HEK293 (cell line): ENCODE results near the gene TRIM75.

Experiments
- CTCF ChIA-PET: fragments of 350-600 bp; formaldehyde crosslinking; extraction: SDS; loops from one replicate; lab custom pipeline; 2021; ENCODE audit warnings: antibody characterized with exemption; lab: Yijun Ruan, JAX
- POLR2A ChIA-PET: fragments of 300-600 bp; formaldehyde crosslinking; extraction: SDS; loops from one replicate; lab custom pipeline; 2020; ENCODE audit warnings: antibody characterized with exemption, inconsistent platforms; lab: Yijun Ruan, JAX
- H3K27ac ChIP-seq: fragments of 200-500 bp; sonication (Bioruptor generic); 2 replicates; pipeline ENCODE4 v1.5.1; 2014; ENCODE audit warnings: low read depth, low read length, control low read depth, inconsistent platforms; ENCODE audit errors: extremely low read depth
- H3K36me3 ChIP-seq, 2 experiments: fragments of 200-500 bp in 1 of 2; sonication (Bioruptor generic) in 1 of 2; 1 replicate in 1 of 2; 2 replicates in 1 of 2; pipeline ENCODE4 v1.5.1; 2014 to 2017; ENCODE audit warnings: inconsistent platforms in 2 of 2, low read length in 2 of 2; ENCODE audit not compliant: control insufficient read depth in 2 of 2, insufficient read depth in 1 of 2
- H3K4me1 ChIP-seq: fragments of 200-500 bp; sonication (Bioruptor generic); 2 replicates; pipeline ENCODE4 v1.5.1; 2014; ENCODE audit warnings: mild to moderate bottlenecking, low read length, inconsistent platforms; ENCODE audit not compliant: control insufficient read depth, insufficient read depth
- H3K4me3 ChIP-seq: 2 replicates; pipeline ENCODE4 v1.5.1; 2011; ENCODE audit warnings: low read depth, mild to moderate bottlenecking, control low read depth, low read length, moderate library complexity
- H3K9me3 ChIP-seq: fragments of 200-500 bp; sonication (Bioruptor generic); 2 replicates; pipeline ENCODE4 v1.5.1; 2014; ENCODE audit warnings: low read depth, low read length, inconsistent platforms; ENCODE audit not compliant: control insufficient read depth, insufficient read depth
- SALL2 ChIP-seq: fragments of 450-650 bp; formaldehyde crosslinking; IDR thresholded peaks from 2 replicates; pipeline ENCODE4 v1.5.0; 2017; ENCODE audit warnings: missing biosample characterization, mild to moderate bottlenecking, missing genetic modification characterization, borderline replicate concordance
- ZFP69B ChIP-seq: fragments of 450-650 bp; formaldehyde crosslinking; IDR thresholded peaks from 2 replicates; pipeline ENCODE4 v1.5.1; 2016; ENCODE audit warnings: missing biosample characterization, missing genetic modification characterization
- ZNF133 ChIP-seq: fragments of 450-650 bp; formaldehyde crosslinking; IDR thresholded peaks from 2 replicates; pipeline ENCODE4 v1.5.1; 2016; ENCODE audit warnings: missing biosample characterization, missing genetic modification characterization
- ZNF221 ChIP-seq: fragments of 450-650 bp; formaldehyde crosslinking; IDR thresholded peaks from 2 replicates; pipeline ENCODE4 v1.5.1; 2017; ENCODE audit warnings: missing biosample characterization, missing genetic modification characterization, borderline replicate concordance
- ZNF223 ChIP-seq: fragments of 450-650 bp; formaldehyde crosslinking; IDR thresholded peaks from 2 replicates; pipeline ENCODE4 v1.5.1; 2016; ENCODE audit warnings: missing biosample characterization, missing genetic modification characterization
- ZNF266 ChIP-seq: fragments of 450-650 bp; formaldehyde crosslinking; IDR thresholded peaks from 2 replicates; pipeline ENCODE4 v1.5.1; 2016; ENCODE audit warnings: missing biosample characterization, missing genetic modification characterization, low read depth
- ZNF274 ChIP-seq, 2 experiments: fragments of 200-500 bp in 1 of 2; fragments of 450-650 bp in 1 of 2; sonication (Bioruptor generic) in 1 of 2; formaldehyde crosslinking in 1 of 2; IDR thresholded peaks; 2 replicates each; pipeline versions ENCODE4 v1.5.1 to v1.6.1; 2014 to 2016; ENCODE audit warnings: borderline replicate concordance in 1 of 2, inconsistent platforms in 1 of 2, low read length in 1 of 2, missing biosample characterization in 1 of 2, missing genetic modification characterization in 1 of 2
- ZNF292 ChIP-seq: fragments of 450-650 bp; formaldehyde crosslinking; IDR thresholded peaks from 2 replicates; pipeline ENCODE4 v1.5.1; 2016; ENCODE audit warnings: low read depth, missing biosample characterization, missing genetic modification characterization, borderline replicate concordance
- ZNF311 ChIP-seq: fragments of 450-650 bp; formaldehyde crosslinking; IDR thresholded peaks from 2 replicates; pipeline ENCODE4 v1.5.1; 2017; ENCODE audit warnings: missing biosample characterization, missing genetic modification characterization, borderline replicate concordance
- ZNF37A ChIP-seq: fragments of 450-650 bp; IDR thresholded peaks from 2 replicates; pipeline ENCODE4 v1.5.1; 2018; ENCODE audit warnings: missing biosample characterization, missing genetic modification characterization
- ZNF394 ChIP-seq: fragments of 450-650 bp; formaldehyde crosslinking; IDR thresholded peaks from 2 replicates; pipeline ENCODE4 v1.5.1; 2016; ENCODE audit warnings: missing biosample characterization, missing genetic modification characterization, mild to moderate bottlenecking, moderate library complexity, borderline replicate concordance
- ZNF521 ChIP-seq: fragments of 450-650 bp; formaldehyde crosslinking; IDR thresholded peaks from 2 replicates; pipeline ENCODE4 v1.5.1; 2017; ENCODE audit warnings: missing biosample characterization, mild to moderate bottlenecking, missing genetic modification characterization
- ZNF621 ChIP-seq: fragments of 450-650 bp; formaldehyde crosslinking; IDR thresholded peaks from 2 replicates; pipeline ENCODE4 v1.5.1; 2017; ENCODE audit warnings: missing biosample characterization, missing genetic modification characterization
- ZNF664 ChIP-seq: fragments of 450-650 bp; formaldehyde crosslinking; IDR thresholded peaks from 2 replicates; pipeline ENCODE4 v1.5.1; 2016; ENCODE audit warnings: missing biosample characterization, missing genetic modification characterization
- ZNF768 ChIP-seq: fragments of 450-650 bp; formaldehyde crosslinking; IDR thresholded peaks from 2 replicates; pipeline ENCODE4 v1.5.1; 2018; ENCODE audit warnings: missing biosample characterization, mild to moderate bottlenecking, missing genetic modification characterization
- TF ChIP-seq, protein P1 (sequence below): fragments of 450-650 bp; formaldehyde crosslinking; IDR thresholded peaks from 2 replicates; pipeline ENCODE4 v1.5.1; 2016; ENCODE audit warnings: missing biosample characterization, missing genetic modification characterization
- TF ChIP-seq, protein P2 (sequence below): fragments of 450-650 bp; formaldehyde crosslinking; IDR thresholded peaks from 2 replicates; pipeline ENCODE4 v1.5.1; 2016; ENCODE audit warnings: missing biosample characterization, missing genetic modification characterization
- TF ChIP-seq, protein P3 (sequence below): fragments of 450-650 bp; formaldehyde crosslinking; IDR thresholded peaks from 2 replicates; pipeline ENCODE4 v1.5.1; 2016; ENCODE audit warnings: missing biosample characterization, missing genetic modification characterization
- TF ChIP-seq, protein P4 (sequence below): fragments of 450-650 bp; formaldehyde crosslinking; IDR thresholded peaks from 2 replicates; pipeline ENCODE4 v1.5.1; 2016; ENCODE audit warnings: missing biosample characterization, missing genetic modification characterization
- TF ChIP-seq, protein P5 (sequence below): fragments of 450-650 bp; formaldehyde crosslinking; IDR thresholded peaks from 2 replicates; pipeline ENCODE4 v1.5.0; 2017; ENCODE audit warnings: missing biosample characterization, missing genetic modification characterization, borderline replicate concordance
- TF ChIP-seq, protein P6 (sequence below): fragments of 450-650 bp; formaldehyde crosslinking; IDR thresholded peaks from 2 replicates; pipeline ENCODE4 v1.5.1; 2016; ENCODE audit warnings: missing biosample characterization, missing genetic modification characterization

The TRIM75 gene

DNA sequence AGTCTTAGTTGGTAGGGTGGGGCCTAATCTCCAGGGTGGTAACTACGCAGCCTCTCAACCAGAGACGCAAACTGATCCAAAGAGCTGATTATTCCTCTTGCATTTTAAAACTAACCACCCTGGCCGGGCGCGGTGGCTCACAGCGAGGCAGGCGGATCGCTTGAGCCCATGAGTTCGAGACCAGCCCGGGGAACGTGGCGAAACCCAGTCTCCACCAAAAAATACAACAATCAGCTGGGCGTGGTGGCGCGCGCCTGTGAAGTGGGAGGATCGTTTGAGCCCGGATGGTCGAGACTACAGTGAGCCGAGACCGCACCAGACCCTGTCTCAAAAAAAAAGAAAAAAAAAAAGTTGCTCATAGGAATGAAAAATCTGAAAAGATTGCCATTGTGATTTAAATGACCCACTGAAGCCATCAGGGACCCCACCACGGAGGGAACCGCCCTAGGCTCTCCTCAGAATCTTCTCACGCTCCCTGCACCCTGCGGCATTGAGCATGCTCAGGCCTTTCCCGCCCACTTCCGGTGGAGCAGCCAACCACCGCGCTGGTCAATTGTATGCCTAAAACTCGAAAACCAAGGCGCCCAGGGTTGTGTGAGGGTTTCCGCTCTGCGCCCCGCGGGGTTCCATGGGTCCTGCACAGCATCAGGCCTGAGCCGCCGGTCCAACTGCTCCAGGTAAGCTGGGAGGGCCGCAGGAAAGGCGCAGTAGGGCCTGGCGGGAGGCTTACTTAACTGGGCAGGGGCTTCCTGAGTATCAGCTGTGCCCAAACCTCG is 22.0 kb upstream of the TRIM75 start, which contains the start of gene TRIM60 (continued):
- TF ChIP-seq, protein P1, sequence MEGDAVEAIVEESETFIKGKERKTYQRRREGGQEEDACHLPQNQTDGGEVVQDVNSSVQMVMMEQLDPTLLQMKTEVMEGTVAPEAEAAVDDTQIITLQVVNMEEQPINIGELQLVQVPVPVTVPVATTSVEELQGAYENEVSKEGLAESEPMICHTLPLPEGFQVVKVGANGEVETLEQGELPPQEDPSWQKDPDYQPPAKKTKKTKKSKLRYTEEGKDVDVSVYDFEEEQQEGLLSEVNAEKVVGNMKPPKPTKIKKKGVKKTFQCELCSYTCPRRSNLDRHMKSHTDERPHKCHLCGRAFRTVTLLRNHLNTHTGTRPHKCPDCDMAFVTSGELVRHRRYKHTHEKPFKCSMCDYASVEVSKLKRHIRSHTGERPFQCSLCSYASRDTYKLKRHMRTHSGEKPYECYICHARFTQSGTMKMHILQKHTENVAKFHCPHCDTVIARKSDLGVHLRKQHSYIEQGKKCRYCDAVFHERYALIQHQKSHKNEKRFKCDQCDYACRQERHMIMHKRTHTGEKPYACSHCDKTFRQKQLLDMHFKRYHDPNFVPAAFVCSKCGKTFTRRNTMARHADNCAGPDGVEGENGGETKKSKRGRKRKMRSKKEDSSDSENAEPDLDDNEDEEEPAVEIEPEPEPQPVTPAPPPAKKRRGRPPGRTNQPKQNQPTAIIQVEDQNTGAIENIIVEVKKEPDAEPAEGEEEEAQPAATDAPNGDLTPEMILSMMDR (tag by site-specific recombination): no peak
- TF ChIP-seq, protein P2, sequence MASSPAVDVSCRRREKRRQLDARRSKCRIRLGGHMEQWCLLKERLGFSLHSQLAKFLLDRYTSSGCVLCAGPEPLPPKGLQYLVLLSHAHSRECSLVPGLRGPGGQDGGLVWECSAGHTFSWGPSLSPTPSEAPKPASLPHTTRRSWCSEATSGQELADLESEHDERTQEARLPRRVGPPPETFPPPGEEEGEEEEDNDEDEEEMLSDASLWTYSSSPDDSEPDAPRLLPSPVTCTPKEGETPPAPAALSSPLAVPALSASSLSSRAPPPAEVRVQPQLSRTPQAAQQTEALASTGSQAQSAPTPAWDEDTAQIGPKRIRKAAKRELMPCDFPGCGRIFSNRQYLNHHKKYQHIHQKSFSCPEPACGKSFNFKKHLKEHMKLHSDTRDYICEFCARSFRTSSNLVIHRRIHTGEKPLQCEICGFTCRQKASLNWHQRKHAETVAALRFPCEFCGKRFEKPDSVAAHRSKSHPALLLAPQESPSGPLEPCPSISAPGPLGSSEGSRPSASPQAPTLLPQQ (tag by site-specific recombination): no peak

DNA sequence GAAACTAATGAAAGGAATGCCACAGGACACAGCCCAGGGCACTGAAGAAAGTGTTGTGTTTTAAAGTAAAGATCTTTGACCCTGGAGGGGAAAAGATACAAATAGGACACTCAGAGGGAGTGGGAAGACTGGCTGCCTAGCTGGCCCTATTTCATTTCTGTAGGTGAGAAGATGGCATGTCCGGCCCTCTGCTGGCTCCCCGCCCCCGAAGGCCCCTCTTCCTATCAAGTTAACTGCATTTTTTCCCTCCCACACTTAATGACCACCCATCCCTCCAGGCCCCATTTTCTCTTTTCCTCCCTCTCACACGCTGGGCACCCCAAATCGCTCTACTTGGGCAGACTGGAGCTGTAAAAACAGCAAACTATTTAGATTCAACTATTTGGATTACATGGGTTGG is 5.5 kb upstream of the TRIM75 start:
- no peak overlapping the region for H3K27ac ChIP-seq
- CTCF ChIA-PET: no interaction called here
- H3K4me3 ChIP-seq: no peak overlapping the region
- no peaks in the 10 kb centered on the region for H3K36me3 ChIP-seq
- TF ChIP-seq ZNF221 (tag by site-specific recombination): no peak
- TF ChIP-seq ZNF133 (tag by site-specific recombination): no peak
- no peak for TF ChIP-seq ZNF266 (tag by site-specific recombination)
- TF ChIP-seq ZNF621: no peak
- no peak for TF ChIP-seq ZNF292 (tag by site-specific recombination)
- no peak for TF ChIP-seq ZNF664 (tag by site-specific recombination)
- TF ChIP-seq ZNF311 (tag by site-specific recombination): no peak
- TF ChIP-seq ZNF768 (tag by site-specific recombination): no peak
- TF ChIP-seq, protein P3, sequence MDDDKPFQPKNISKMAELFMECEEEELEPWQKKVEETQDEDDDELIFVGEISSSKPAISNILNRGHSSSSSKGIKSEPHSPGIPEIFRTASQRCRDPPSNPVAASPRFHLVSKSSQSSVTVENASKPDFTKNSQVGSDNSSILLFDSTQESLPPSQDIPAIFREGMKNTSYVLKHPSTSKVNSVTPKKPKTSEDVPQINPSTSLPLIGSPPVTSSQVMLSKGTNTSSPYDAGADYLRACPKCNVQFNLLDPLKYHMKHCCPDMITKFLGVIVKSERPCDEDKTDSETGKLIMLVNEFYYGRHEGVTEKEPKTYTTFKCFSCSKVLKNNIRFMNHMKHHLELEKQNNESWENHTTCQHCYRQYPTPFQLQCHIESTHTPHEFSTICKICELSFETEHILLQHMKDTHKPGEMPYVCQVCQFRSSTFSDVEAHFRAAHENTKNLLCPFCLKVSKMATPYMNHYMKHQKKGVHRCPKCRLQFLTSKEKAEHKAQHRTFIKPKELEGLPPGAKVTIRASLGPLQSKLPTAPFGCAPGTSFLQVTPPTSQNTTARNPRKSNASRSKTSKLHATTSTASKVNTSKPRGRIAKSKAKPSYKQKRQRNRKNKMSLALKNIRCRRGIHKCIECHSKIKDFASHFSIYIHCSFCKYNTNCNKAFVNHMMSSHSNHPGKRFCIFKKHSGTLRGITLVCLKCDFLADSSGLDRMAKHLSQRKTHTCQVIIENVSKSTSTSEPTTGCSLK (tag by site-specific recombination): no peak
- no peak for TF ChIP-seq ZNF37A (tag by site-specific recombination)
- TF ChIP-seq ZNF394: no peak
- TF ChIP-seq ZNF223 (tag by site-specific recombination): no peak
- H3K4me1 ChIP-seq: no peaks in the 10 kb centered on the region
- POLR2A ChIA-PET: no interaction called here
- H3K9me3 ChIP-seq: no peaks in the 10 kb centered on the region

DNA sequence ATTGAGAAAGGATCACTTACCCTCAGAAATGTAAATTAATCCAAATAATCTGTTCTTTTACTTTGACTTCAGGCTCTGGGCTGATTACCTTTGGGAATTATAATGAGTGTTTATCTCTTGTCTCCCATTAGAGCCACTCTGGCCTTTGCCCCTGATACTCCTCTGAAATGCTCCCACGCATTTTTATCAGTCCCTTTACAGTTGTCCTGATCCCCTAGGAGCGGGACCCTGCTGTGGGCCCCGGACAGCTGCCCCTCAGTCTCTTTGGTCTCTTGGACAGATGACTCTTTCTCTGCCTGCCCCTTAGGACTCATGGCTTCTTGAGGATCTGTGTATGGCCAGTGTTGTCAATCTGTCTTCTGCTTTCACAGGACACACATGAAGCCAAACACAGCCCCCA is 1.0 kb upstream of the TRIM75 start:
- H3K36me3 ChIP-seq: no peaks in the 10 kb centered on the region
- no peaks in the 10 kb centered on the region for H3K4me1 ChIP-seq
- H3K9me3 ChIP-seq: no peaks in the 10 kb centered on the region
- no peak overlapping the region for H3K27ac ChIP-seq
- ChIA-PET CTCF (no interaction called here), POLR2A (no interaction called here)
- H3K4me3 ChIP-seq: no peak overlapping the region
- TF ChIP-seq ZFP69B (tag by site-specific recombination) (no peak), ZNF274 (IDR thresholded peaks at IDR 0.05; ENCODE audit: low read length) (no peak), ZNF274 (tag by site-specific recombination; IDR thresholded peaks at IDR 0.05; ENCODE audit: borderline replicate concordance) (no peak), SALL2 (no peak), ZNF521 (tag by site-specific recombination) (no peak), ZNF37A (tag by site-specific recombination) (no peak)
- TF ChIP-seq, protein P4, sequence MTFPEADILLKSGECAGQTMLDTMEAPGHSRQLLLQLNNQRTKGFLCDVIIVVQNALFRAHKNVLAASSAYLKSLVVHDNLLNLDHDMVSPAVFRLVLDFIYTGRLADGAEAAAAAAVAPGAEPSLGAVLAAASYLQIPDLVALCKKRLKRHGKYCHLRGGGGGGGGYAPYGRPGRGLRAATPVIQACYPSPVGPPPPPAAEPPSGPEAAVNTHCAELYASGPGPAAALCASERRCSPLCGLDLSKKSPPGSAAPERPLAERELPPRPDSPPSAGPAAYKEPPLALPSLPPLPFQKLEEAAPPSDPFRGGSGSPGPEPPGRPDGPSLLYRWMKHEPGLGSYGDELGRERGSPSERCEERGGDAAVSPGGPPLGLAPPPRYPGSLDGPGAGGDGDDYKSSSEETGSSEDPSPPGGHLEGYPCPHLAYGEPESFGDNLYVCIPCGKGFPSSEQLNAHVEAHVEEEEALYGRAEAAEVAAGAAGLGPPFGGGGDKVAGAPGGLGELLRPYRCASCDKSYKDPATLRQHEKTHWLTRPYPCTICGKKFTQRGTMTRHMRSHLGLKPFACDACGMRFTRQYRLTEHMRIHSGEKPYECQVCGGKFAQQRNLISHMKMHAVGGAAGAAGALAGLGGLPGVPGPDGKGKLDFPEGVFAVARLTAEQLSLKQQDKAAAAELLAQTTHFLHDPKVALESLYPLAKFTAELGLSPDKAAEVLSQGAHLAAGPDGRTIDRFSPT (tag by site-specific recombination): no peak
- TF ChIP-seq, protein P5, sequence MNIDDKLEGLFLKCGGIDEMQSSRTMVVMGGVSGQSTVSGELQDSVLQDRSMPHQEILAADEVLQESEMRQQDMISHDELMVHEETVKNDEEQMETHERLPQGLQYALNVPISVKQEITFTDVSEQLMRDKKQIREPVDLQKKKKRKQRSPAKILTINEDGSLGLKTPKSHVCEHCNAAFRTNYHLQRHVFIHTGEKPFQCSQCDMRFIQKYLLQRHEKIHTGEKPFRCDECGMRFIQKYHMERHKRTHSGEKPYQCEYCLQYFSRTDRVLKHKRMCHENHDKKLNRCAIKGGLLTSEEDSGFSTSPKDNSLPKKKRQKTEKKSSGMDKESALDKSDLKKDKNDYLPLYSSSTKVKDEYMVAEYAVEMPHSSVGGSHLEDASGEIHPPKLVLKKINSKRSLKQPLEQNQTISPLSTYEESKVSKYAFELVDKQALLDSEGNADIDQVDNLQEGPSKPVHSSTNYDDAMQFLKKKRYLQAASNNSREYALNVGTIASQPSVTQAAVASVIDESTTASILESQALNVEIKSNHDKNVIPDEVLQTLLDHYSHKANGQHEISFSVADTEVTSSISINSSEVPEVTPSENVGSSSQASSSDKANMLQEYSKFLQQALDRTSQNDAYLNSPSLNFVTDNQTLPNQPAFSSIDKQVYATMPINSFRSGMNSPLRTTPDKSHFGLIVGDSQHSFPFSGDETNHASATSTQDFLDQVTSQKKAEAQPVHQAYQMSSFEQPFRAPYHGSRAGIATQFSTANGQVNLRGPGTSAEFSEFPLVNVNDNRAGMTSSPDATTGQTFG (tag by site-specific recombination): no peak
- TF ChIP-seq, protein P6, sequence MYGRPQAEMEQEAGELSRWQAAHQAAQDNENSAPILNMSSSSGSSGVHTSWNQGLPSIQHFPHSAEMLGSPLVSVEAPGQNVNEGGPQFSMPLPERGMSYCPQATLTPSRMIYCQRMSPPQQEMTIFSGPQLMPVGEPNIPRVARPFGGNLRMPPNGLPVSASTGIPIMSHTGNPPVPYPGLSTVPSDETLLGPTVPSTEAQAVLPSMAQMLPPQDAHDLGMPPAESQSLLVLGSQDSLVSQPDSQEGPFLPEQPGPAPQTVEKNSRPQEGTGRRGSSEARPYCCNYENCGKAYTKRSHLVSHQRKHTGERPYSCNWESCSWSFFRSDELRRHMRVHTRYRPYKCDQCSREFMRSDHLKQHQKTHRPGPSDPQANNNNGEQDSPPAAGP: no peak
